ENCODE measurements around the gene TBC1D9.

DNA sequence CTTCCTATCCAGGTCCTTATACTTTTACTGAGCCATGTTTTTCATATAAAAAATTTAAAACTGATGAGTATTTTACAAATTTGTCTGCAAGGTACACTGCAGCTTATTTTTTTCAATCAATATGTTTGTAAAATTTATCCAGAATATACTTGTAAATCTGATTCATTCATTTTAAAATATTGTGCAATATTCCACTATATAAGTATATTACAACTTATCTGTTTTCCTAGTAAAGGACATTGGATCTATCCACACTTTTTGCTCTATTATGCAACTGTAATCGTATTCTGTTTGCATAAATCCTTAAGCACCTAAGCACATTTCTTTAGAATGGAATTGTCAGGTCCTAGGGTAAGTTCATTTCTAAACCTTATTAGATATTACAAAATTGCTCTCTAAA, 49.5 kb downstream of the TBC1D9 start:
- TF ChIP-seq, protein P1, sequence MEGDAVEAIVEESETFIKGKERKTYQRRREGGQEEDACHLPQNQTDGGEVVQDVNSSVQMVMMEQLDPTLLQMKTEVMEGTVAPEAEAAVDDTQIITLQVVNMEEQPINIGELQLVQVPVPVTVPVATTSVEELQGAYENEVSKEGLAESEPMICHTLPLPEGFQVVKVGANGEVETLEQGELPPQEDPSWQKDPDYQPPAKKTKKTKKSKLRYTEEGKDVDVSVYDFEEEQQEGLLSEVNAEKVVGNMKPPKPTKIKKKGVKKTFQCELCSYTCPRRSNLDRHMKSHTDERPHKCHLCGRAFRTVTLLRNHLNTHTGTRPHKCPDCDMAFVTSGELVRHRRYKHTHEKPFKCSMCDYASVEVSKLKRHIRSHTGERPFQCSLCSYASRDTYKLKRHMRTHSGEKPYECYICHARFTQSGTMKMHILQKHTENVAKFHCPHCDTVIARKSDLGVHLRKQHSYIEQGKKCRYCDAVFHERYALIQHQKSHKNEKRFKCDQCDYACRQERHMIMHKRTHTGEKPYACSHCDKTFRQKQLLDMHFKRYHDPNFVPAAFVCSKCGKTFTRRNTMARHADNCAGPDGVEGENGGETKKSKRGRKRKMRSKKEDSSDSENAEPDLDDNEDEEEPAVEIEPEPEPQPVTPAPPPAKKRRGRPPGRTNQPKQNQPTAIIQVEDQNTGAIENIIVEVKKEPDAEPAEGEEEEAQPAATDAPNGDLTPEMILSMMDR (IDR thresholded peaks at IDR 0.05) = no peak
- TF ChIP-seq POLR2A (IDR thresholded peaks at IDR 0.05) = no peak
